DMS114 treated with DMSO at 0.1 percent for 48 hours (cell line): ENCODE measurements around the gene NRXN3.
"Not testable (repeated sequence)": the region's sequence is repeated elsewhere in the genome, so short reads cannot be mapped to it uniquely, and the experiment has no call there.

Experiments
- DNase-seq: peaks from one replicate; lab custom pipeline; 2025; ENCODE audit not compliant: unreplicated experiment; lab: John Stamatoyannopoulos, UW

Gene NRXN3

GRCh38 chr14:78978896-78979295 is 808.7 kb downstream of the NRXN3 start:
- no peak for DNase-seq

GRCh38 chr14:78982551-78982950 is 812.4 kb downstream of the NRXN3 start:
- no peak for DNase-seq

- DNase-seq, result no peak
These were observed 813.0 kb downstream of the NRXN3 start for GRCh38 chr14:78983126-78983525.

- no peak for DNase-seq
These were observed 815.7 kb downstream of the NRXN3 start for GRCh38 chr14:78985668-78986381.

GRCh38 chr14:78986989-78987388 is 816.8 kb downstream of the NRXN3 start:
- DNase-seq, result no peak

GRCh38 chr14:78989221-78989620 is 819.0 kb downstream of the NRXN3 start:
- DNase-seq, result no peak

- DNase-seq, result no peak
These were observed 822.7 kb downstream of the NRXN3 start for GRCh38 chr14:78992867-78993266.

- no peak for DNase-seq
These were observed 827.6 kb downstream of the NRXN3 start for GRCh38 chr14:78997811-78998210.

- DNase-seq, result no peak
These were observed 839.1 kb downstream of the NRXN3 start for GRCh38 chr14:79009286-79009685.

- no peak for DNase-seq
These were observed 841.1 kb downstream of the NRXN3 start for GRCh38 chr14:79011091-79011919.

- no peak for DNase-seq
These were observed 841.7 kb downstream of the NRXN3 start for GRCh38 chr14:79011920-79012204.

GRCh38 chr14:79016828-79017505 is 846.8 kb downstream of the NRXN3 start:
- no peak for DNase-seq

- no peak for DNase-seq
These were observed 847.4 kb downstream of the NRXN3 start for GRCh38 chr14:79017561-79017960.

GRCh38 chr14:79018836-79019235 is 848.7 kb downstream of the NRXN3 start:
- no peak for DNase-seq

GRCh38 chr14:79019898-79020297 is 849.7 kb downstream of the NRXN3 start:
- not testable (repeated sequence) for DNase-seq

- no peak for DNase-seq
These were observed 851.6 kb downstream of the NRXN3 start for GRCh38 chr14:79021766-79022165.

- DNase-seq, result no peak
These were observed 857.0 kb downstream of the NRXN3 start for GRCh38 chr14:79027138-79027537.

- DNase-seq, result no peak
These were observed 858.1 kb downstream of the NRXN3 start for GRCh38 chr14:79028281-79028680.

GRCh38 chr14:79036441-79036840 is 866.3 kb downstream of the NRXN3 start:
- no peak for DNase-seq

GRCh38 chr14:79037106-79037505 is 866.9 kb downstream of the NRXN3 start:
- DNase-seq, result no peak

- no peak for DNase-seq
These were observed 867.4 kb downstream of the NRXN3 start for GRCh38 chr14:79037593-79037992.

- no peak for DNase-seq
These were observed 870.6 kb downstream of the NRXN3 start for GRCh38 chr14:79040790-79041189.
